CD14-positive monocyte (primary cell): ENCODE results near the gene SF3B3. TPM values are rescaled to one million over a fixed set of nuclear protein-coding genes. Genes with fewer than 3 reads are reported as not detected.

Experiments used
- DNase-seq, 3 donors: peaks; one replicate each; pipeline ENCODE4 v3.0.0-alpha.2; 2011 to 2022
- H2AFZ ChIP-seq: 2 replicates; pipeline ENCODE4 v1.6.0; 2012; ENCODE audit warnings: mild to moderate bottlenecking, low read depth, low read length, inconsistent platforms; ENCODE audit not compliant: insufficient read depth, poor library complexity, severe bottlenecking
- H3K27ac ChIP-seq, 2 donors: 1 replicate in 1 of 2; 2 replicates in 1 of 2; pipeline ENCODE4 v1.5.1; 2012 to 2013; ENCODE audit warnings: low read length in 2 of 2, control low read depth in 1 of 2, inconsistent platforms in 1 of 2, low read depth in 1 of 2, mild to moderate bottlenecking in 1 of 2
- H3K27me3 ChIP-seq, 2 donors: one replicate each; pipeline versions ENCODE4 v1.6.0 to v1.6.1; 2011 to 2013; ENCODE audit warnings: low read length in 2 of 2; ENCODE audit not compliant: control insufficient read depth in 2 of 2, insufficient read depth in 2 of 2
- H3K36me3 ChIP-seq, 2 donors: replicated peaks in 1 of 2; 1 replicate in 1 of 2; 2 replicates in 1 of 2; pipeline versions ENCODE4 v1.5.1 to v1.6.1; 2012 to 2013; ENCODE audit warnings: low read length in 2 of 2, control low read depth in 1 of 2, inconsistent platforms in 1 of 2, mild to moderate bottlenecking in 1 of 2; ENCODE audit not compliant: insufficient read depth in 2 of 2, control insufficient read depth in 1 of 2
- H3K4me1 ChIP-seq, 2 donors: 1 replicate in 1 of 2; 2 replicates in 1 of 2; pipeline versions ENCODE4 v1.5.1 to v1.6.1; 2012 to 2013; ENCODE audit warnings: low read length in 2 of 2, control low read depth in 1 of 2, inconsistent platforms in 1 of 2, mild to moderate bottlenecking in 1 of 2, moderate library complexity in 1 of 2; ENCODE audit not compliant: insufficient read depth in 2 of 2, control insufficient read depth in 1 of 2
- H3K4me2 ChIP-seq: replicated peaks from 2 replicates; pipeline ENCODE3; 2012; ENCODE audit warnings: low read length, moderate library complexity, mild to moderate bottlenecking; ENCODE audit not compliant: poor library complexity, severe bottlenecking; ENCODE audit errors: extremely low read depth
- H3K4me3 ChIP-seq, 3 experiments: fragments of 200-600 bp in 1 of 3; sonication (generic) in 1 of 3; replicated peaks in 1 of 3; 1 replicate in 2 of 3; 2 replicates in 1 of 3; pipeline ENCODE4 v1.5.1; 2011 to 2013; ENCODE audit warnings: low read length in 3 of 3, mild to moderate bottlenecking in 3 of 3, control low read depth in 2 of 3, low read depth in 2 of 3, inconsistent platforms in 1 of 3, moderate library complexity in 1 of 3
- H3K79me2 ChIP-seq: 2 replicates; pipeline ENCODE4 v1.6.0; 2012; ENCODE audit warnings: mild to moderate bottlenecking, control low read depth, inconsistent platforms, low read length, moderate library complexity; ENCODE audit not compliant: insufficient read depth
- H3K9ac ChIP-seq: 2 replicates; pipeline ENCODE4 v1.6.0; 2017; ENCODE audit warnings: low read length, mild to moderate bottlenecking; ENCODE audit not compliant: insufficient read depth, poor library complexity, severe bottlenecking
- H3K9me3 ChIP-seq, 2 donors: replicated peaks in 1 of 2; 1 replicate in 1 of 2; 2 replicates in 1 of 2; pipeline versions ENCODE4 v1.5.1 to v1.6.1; 2012 to 2013; ENCODE audit warnings: low read length in 2 of 2, control low read depth in 1 of 2; ENCODE audit not compliant: control insufficient read depth in 1 of 2, insufficient read depth in 1 of 2
- H4K20me1 ChIP-seq: 2 replicates; pipeline ENCODE4 v1.6.0; 2012; ENCODE audit warnings: mild to moderate bottlenecking, low read length, control low read depth, moderate library complexity; ENCODE audit not compliant: insufficient read depth
- H3K27ac Mint-ChIP-seq, 7 donors: one replicate each; pipeline ENCODE4 v1.8.0; 2020; ENCODE audit warnings: mild to moderate bottlenecking in 7 of 7, mixed read lengths in 7 of 7, moderate library complexity in 6 of 7, inconsistent platforms in 2 of 7
- H3K27me3 Mint-ChIP-seq, 3 donors: one replicate each; pipeline ENCODE4 v1.8.0; 2021 to 2022; ENCODE audit warnings: low read depth in 3 of 3, mild to moderate bottlenecking in 3 of 3, mixed read lengths in 3 of 3, moderate library complexity in 3 of 3, inconsistent platforms in 1 of 3
- H3K36me3 Mint-ChIP-seq, 2 donors: one replicate each; pipeline ENCODE4 v1.8.0; 2020; ENCODE audit warnings: mixed read lengths in 2 of 2, inconsistent platforms in 1 of 2, mild to moderate bottlenecking in 1 of 2
- H3K4me1 Mint-ChIP-seq: one replicate; pipeline ENCODE4 v1.8.0; 2020; ENCODE audit warnings: mild to moderate bottlenecking, mixed read lengths
- H3K4me3 Mint-ChIP-seq, 2 donors: one replicate each; pipeline ENCODE4 v1.8.0; 2020; ENCODE audit warnings: mild to moderate bottlenecking in 2 of 2, mixed read lengths in 2 of 2, moderate library complexity in 1 of 2
- H3K9me3 Mint-ChIP-seq, 7 donors: one replicate each; pipeline ENCODE4 v1.8.0; 2020 to 2022; ENCODE audit warnings: mixed read lengths in 7 of 7, mild to moderate bottlenecking in 6 of 7, moderate library complexity in 6 of 7, inconsistent platforms in 2 of 7
- CTCF ChIP-seq: fragments of 200-600 bp; IDR thresholded peaks from one replicate; pipeline ENCODE4 v1.8.0; 2022; ENCODE audit warnings: antibody characterized with exemption, mild to moderate bottlenecking
- whole genome bisulfite sequencing: methylation state at CpG from one replicate; pipeline ENCODE4 v1.1.5; 2013; ENCODE audit warnings: missing lambda C conversion rate; ENCODE audit not compliant: insufficient coverage; 5-methylcytosine and 5-hydroxymethylcytosine counted together
- intact Hi-C, 2 donors: fragments of 100-400 bp; cut with micrococcal nuclease; formaldehyde crosslinking; loops; one replicate each; pipeline versions ENCODE4 v1.15.0 to v1.15.1; 2023
- polyA plus RNA-seq, 3 donors: library from polyadenylated mRNA; depleted of rRNA in 1 of 3; unstranded in 2 of 3; stranded (reverse) in 1 of 3; fragments of 300-500 nt in 2 of 3; fragments of >200 nt in 1 of 3; fragmentation: Illumina TruSeq in 2 of 3; gene quantifications; 1 replicate in 2 of 3; 2 replicates in 1 of 3; pipeline ENCODE4 v1.2.3, GENCODE V29; 2012 to 2021

The SF3B3 gene
- polyA plus RNA-seq, 3 donors = 34.2 to 52.3 (median 42.1) TPM

GRCh38 chr16:70610273-70611223, 86.9 kb downstream of the SF3B3 start:
- Histone ChIP-seq H3K27me3 (no peaks in the 10 kb centered on the region), H2AFZ (no peak overlapping the region), H3K4me2 (no peak overlapping the region), H3K4me1 (no peaks in the 10 kb centered on the region), H3K4me3 (no peak overlapping the region), H3K36me3 (no peaks in the 10 kb centered on the region), H3K79me2 (no peaks in the 10 kb centered on the region), H4K20me1 (no peaks in the 10 kb centered on the region), H3K27ac (no peak overlapping the region), H3K9ac (no peak overlapping the region), H3K9me3 (no peaks in the 10 kb centered on the region)
- no peaks in the 10 kb centered on the region for H3K9me3 Mint-ChIP-seq
- intact Hi-C loops = no loop called here
- no peak overlapping the region for H3K27ac Mint-ChIP-seq
- H3K36me3 Mint-ChIP-seq = no peaks in the 10 kb centered on the region
- no peak overlapping the region for H3K4me3 Mint-ChIP-seq
- H3K27me3 Mint-ChIP-seq = peaks cover 3 to 9% (median 4%) of the 10 kb centered on the region in 3 donors
- 91% methylated on average over 9 of the region's 18 CpGs for WGBS
- peaks cover 3% of the 10 kb centered on the region for H3K4me1 Mint-ChIP-seq
- no peak for DNase-seq
- no peak for TF ChIP-seq CTCF

- Mint-ChIP-seq H3K27me3 (peaks cover 0 to 9% (median 3%) of the 10 kb centered on the region in 3 donors), H3K4me1 (peaks cover 3% of the 10 kb centered on the region), H3K36me3 (no peaks in the 10 kb centered on the region), H3K4me3 (no peak overlapping the region), H3K9me3 (no peaks in the 10 kb centered on the region), H3K27ac (no peak overlapping the region)
- intact Hi-C loops = no loop called here
- H3K4me2 ChIP-seq = no peak overlapping the region
- H2AFZ ChIP-seq = no peak overlapping the region
- no peaks in the 10 kb centered on the region for H3K9me3 ChIP-seq
- no peak overlapping the region for H3K9ac ChIP-seq
- DNase-seq = no peak
- no peak overlapping the region for H3K4me3 ChIP-seq
- no peak overlapping the region for H3K27ac ChIP-seq
- H4K20me1 ChIP-seq = no peaks in the 10 kb centered on the region
- no peaks in the 10 kb centered on the region for H3K36me3 ChIP-seq
- H3K27me3 ChIP-seq = no peaks in the 10 kb centered on the region
- no peaks in the 10 kb centered on the region for H3K4me1 ChIP-seq
- TF ChIP-seq CTCF = no peak
- no CpG with 5 or more reads among the region's 5 CpGs for WGBS
- H3K79me2 ChIP-seq = no peaks in the 10 kb centered on the region
Measured at GRCh38 chr16:70611224-70611598, 87.6 kb downstream of the SF3B3 start.
